NCI-H1436 treated with DMSO at 0.1 percent for 48 hours (cell line): ENCODE results near the gene TMEM121.
"Not testable (repeated sequence)": the region's sequence is repeated elsewhere in the genome, so short reads cannot be mapped to it uniquely, and the experiment has no call there.

ENCODE experiments used
- DNase-seq: peaks from one replicate; lab custom pipeline; 2025; lab: John Stamatoyannopoulos, UW

The TMEM121 gene

GRCh38 chr14:105547072-105547471 is 20.7 kb downstream of the TMEM121 start:
- DNase-seq = not testable (repeated sequence)

- no peak for DNase-seq
These were observed 21.4 kb downstream of the TMEM121 start for GRCh38 chr14:105547741-105548169.

GRCh38 chr14:105549481-105549880 is 23.1 kb downstream of the TMEM121 start:
- DNase-seq = no peak

- no peak for DNase-seq
These were observed 27.6 kb downstream of the TMEM121 start for GRCh38 chr14:105554022-105554421.

- no peak for DNase-seq
These were observed 28.1 kb downstream of the TMEM121 start for GRCh38 chr14:105554523-105554922.

GRCh38 chr14:105557671-105558070 is 31.3 kb downstream of the TMEM121 start:
- not testable (repeated sequence) for DNase-seq

- not testable (repeated sequence) for DNase-seq
These were observed 32.2 kb downstream of the TMEM121 start for GRCh38 chr14:105558449-105559154.

GRCh38 chr14:105559384-105560047 is 33.1 kb downstream of the TMEM121 start:
- not testable (repeated sequence) for DNase-seq

GRCh38 chr14:105560048-105560669 is 33.8 kb downstream of the TMEM121 start:
- DNase-seq = not testable (repeated sequence)

GRCh38 chr14:105561345-105561744 is 35.0 kb downstream of the TMEM121 start:
- not testable (repeated sequence) for DNase-seq

GRCh38 chr14:105562713-105563346 is 36.4 kb downstream of the TMEM121 start:
- no peak for DNase-seq

- DNase-seq = no peak
These were observed 37.0 kb downstream of the TMEM121 start for GRCh38 chr14:105563347-105563737.

GRCh38 chr14:105564536-105564935 is 38.2 kb downstream of the TMEM121 start:
- not testable (repeated sequence) for DNase-seq

- not testable (repeated sequence) for DNase-seq
These were observed 39.0 kb downstream of the TMEM121 start for GRCh38 chr14:105565185-105565919.

- DNase-seq = not testable (repeated sequence)
These were observed 40.1 kb downstream of the TMEM121 start for GRCh38 chr14:105566248-105567163.

GRCh38 chr14:105567164-105568103 is 41.1 kb downstream of the TMEM121 start:
- DNase-seq = not testable (repeated sequence)

- not testable (repeated sequence) for DNase-seq
These were observed 41.9 kb downstream of the TMEM121 start for GRCh38 chr14:105568140-105568843.

GRCh38 chr14:105568859-105569766 is 42.7 kb downstream of the TMEM121 start:
- DNase-seq = no peak
